Activated gamma-delta T cell treated with anti-CD3 and anti-CD28 coated beads, Interleukin-2, amount 50 U/mL, for 16 hours (primary cell): Measurements from ENCODE around the gene SF1.

Source experiments
- DNase-seq: peaks from one replicate; pipeline ENCODE4 v3.0.0-alpha.2; 2020; ENCODE audit warnings: low read depth

The SF1 gene

GRCh38 chr11:64777449-64778222 is 706 bp downstream of the SF1 start:
- peak; percentile 70 for DNase-seq

DNA sequence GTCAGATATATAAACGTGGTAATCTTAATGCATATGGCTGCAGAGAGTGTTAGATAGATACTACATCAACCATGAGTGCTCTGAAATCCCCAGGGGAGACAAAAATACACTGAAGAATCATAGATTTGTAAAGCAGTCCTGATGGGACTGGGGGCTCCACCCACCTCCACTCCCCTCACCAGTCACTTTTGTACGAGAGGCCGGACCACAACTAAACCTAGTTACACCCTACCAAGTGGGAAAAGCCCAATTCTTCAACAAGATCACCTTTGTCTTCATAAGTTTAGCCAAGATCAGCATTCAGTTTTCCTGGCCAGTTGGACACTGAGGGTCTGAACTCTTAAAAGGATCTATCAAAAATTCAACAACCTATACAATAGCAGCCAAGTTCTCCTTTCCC is 1.5 kb downstream of the SF1 start:
- no peak for DNase-seq

DNA sequence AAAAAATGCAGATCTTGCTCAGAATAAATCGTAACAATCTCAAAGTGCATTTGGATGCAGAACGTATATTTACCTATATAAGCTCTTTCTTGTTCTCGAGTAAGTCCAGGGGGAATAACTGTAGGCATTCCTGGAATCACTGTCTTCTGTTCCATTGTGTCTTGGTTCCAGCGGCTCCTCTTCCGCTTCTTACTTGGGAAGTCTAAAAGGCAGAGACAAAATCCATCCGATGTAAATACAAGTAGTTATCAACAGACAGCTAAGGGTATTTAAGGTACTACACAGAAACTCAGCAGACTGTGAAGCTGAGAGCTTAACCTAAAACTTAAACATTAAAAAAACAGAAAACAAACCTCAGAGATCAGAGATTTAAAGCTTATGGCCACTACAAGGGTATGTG is 1.9 kb downstream of the SF1 start:
- no peak for DNase-seq

DNA sequence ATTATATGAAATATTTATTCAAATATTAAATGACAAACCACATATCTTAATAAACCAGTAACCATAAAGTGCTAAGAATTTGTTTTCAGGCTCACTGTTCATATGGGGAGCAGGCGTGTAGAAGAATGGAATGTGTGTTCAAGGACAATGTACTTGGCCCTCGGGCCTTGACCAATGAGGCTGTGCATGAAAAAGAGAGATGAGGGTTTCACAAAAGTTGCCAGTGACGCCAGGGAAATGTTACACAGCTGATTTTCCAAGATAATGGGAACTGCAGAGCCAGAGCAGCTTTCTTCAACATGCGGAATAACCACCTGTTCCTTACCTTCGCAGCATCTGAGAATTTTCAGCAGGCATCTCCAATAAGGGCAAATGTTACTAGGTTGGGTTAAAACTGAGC is 4.2 kb downstream of the SF1 start:
- DNase-seq, result no peak

DNA sequence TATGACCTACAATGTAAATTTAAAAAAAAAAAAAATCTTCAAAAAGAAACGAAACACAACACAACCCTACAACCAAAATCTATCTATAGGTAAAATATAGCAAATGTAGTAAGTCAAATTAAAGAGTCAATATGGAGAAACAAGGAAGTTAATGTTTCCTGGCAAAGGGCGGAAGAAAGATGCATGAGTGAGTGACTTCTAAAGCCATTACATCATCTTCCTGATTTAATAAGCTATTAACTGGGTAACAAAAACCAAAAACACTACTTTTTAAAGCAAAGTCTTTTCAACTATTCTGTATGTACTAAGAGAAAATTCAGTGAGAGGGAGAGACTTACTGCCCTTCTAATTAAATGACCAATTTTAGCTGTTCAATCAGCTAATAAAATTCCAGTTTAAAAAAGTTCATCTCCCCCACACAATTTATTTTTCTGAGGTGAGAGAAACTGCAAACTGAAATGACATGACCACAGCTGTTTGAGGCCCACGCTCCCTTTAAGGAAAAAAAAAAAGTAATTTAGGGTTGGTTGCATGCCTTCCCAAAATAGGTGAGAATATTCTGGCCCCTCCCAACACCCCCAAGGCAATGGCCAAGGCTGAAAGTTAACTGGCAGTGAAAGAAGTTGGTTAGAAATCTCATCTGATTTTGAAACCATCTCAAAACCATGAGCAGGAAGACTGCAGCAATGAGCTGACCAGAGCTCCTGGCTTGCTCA is 5.9 kb downstream of the SF1 start:
- DNase-seq, result no peak

DNA sequence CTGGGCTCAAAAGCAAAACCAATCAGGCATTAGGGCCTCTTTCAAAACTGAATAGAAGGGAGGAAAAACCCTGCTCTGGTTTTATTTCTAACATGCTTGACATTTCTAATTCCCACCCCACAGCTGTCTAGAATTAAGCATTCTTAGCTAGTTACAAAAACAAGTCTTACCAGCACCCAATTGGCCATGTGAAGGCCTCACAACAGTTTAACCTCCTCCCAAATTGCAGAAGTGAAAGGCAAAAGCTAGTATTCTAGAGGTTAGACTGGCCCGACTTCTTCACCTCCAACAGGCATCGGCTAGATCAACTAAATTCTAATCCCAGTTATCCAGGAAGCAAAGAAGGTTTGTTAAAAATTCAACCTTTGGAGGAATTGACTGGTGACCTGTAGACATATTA is 6.5 kb downstream of the SF1 start:
- DNase-seq, result no peak

DNA sequence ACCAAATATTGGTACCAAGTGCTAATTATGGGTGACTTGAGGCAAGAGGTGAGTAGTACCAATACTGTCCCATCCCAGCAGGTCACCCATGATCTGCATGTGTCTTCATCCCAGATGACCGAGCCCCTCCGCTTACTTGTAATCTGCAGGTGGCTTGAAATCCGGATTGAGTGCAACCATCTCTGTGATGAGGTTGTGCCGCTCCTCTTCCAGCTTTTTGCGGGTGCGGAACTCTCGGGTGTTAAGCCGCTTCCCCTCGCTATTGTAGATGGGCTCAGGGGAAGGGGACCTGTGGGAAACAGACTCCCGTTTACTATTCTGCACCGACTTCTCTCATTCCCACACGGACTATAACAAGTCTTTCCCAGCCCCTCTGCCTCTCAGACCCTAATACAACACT is 8.2 kb downstream of the SF1 start:
- no peak for DNase-seq

DNA sequence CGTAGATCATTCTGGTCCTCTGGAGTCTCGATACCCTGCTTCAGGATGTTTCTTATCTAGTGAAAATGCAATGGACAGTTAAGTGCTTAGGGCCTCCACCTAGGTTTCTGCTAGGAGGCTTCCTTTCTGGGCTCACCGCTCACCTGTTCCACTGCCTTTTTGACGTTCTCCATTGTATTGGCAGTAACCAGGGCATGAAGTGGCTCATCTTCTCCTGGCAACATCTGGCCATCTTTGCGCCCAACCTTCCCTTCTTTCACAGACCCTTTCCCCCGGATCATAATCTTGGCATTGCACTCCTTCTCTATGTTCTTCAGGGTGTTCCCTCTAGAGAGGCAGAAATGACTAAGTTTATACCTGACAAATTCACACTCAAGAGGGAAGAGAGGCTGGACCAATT is 9.1 kb downstream of the SF1 start:
- no peak for DNase-seq

DNA sequence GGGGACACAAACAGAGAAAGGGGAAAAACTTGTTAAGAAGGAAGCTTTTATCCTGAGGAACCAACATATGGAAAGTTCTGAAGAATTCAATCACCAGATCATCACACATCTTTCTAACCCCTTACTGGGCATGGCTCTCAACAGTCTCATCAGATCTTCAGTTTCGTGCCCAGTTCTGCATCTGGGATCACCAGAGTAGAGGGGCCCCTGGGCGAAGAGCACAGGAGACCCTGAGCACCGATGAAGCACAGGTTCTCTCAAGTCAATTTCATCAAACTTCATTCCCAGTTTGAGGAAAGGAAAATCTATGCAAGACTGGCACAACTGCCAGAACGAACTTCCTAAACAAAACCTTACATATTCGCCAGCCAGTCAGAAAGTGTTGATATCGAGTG is 10.0 kb downstream of the SF1 start:
- DNase-seq, result no peak

DNA sequence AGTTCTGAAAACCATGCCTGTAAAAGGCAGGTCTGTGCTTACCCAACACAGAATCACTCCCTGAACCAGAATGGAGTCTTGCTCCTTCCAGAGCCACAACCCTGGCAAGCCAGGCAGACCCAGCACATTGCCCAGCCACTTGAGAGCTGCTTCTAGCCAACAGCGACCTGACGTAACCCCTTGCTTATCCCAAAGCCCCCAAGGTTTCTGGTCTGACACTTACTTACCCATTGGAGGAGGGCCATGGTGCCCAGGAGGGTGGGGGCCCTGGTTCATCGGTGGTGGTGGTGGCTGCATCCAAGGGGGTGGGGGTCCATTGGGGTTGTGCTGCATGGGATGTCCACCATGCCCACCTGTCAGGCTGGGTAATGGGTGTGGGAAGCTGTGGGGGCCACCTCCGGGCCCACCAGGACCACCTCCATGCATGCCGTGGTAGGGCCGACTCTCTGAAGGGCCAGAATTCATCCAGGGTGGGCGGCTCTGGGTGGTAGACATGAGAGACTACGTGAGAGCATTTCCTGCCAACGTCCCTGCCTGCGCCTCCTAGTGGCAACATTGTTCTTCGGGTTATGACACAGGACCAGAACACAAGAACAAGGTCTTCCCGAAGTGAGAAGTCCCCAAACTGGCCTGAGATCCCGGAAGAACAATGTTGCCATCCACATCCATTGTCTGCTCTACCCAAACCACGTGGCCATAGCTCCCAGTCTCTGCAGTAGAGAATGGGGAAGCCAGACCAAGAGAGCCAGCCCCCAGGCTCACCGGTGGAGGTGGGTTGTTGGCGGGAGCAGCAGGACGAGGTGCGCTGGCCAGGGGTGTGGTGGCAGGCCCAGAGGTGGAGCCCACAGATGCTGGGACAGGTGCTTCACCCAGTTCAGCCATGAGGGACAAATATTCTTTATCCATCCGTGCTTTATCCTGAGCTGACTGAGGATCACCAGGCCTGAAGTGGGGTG is 10.7 kb downstream of the SF1 start:
- DNase-seq, result peak; percentile 83

DNA sequence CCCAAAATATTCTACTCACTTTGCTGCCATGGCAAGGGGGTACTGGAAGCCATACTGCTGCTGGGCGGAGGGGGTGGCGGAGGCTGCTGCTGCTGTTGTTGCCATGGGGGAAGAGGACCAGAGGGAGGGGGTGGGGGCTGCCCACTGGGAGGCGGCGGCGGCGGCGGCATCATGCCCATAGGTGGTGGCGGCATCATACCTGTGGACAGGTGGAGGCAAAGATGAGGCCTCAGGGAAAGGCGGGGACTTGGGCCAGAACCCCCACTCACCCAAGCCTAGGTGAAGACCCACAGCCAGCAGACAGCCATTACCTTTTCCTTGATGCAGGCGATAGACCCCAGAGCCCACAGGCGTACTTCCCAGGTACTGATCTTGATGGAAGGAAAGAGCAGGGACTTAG is 11.5 kb downstream of the SF1 start:
- DNase-seq, result no peak

GRCh38 chr11:64765851-64766665 is 12.3 kb downstream of the SF1 start:
- no peak for DNase-seq

DNA sequence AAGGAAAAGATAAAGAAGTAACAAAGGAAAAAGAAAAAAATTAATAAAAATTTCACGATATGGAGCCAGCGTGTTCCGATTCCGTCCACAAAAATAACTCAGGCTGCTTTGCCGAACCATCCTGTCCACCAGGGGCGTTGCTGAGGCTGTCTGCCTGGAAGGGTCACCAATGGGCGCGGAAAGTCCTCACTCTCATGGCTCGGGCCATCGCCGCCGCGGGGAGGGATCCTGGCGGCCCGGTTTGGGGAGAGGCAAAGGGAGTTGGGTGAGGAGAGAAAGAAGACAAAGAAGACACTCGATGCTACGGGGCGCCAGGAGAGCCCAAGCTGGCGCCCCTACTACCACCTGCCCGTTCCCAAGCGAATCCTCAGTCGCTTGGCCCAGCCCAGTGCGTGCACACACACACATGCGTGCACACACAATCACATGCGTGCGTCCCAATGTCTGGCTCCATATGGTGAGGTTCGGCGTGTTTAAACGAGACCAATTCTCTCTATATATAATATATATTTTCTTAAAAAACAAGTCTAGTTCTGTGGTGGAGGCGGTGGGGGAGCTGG is 13.0 kb downstream of the SF1 start:
- no peak for DNase-seq

DNA sequence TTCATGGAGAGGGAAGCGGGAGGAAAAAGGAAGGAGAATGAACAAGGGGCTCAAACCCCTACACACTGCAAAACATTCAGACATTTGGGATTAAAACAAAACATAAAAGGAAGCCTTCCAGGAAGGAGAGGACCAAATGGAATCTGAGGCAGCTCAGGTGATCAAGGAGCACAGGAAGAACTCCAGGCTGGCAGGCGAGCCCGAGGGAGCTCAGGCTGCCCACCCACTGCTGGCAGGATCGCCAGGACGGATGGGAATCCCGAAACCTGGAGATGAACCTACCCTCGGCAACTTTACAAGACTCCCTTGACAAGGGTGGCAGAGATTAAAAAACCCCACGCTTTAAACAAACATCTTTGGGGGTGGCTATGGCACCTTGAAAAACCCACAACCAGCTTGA is 13.6 kb downstream of the SF1 start:
- no peak for DNase-seq

GRCh38 chr11:64764040-64764611 is 14.2 kb downstream of the SF1 start:
- DNase-seq, result peak; percentile 53

- DNase-seq, result no peak
Measured at GRCh38 chr11:64763526-64764039, 14.8 kb downstream of the SF1 start.

DNA sequence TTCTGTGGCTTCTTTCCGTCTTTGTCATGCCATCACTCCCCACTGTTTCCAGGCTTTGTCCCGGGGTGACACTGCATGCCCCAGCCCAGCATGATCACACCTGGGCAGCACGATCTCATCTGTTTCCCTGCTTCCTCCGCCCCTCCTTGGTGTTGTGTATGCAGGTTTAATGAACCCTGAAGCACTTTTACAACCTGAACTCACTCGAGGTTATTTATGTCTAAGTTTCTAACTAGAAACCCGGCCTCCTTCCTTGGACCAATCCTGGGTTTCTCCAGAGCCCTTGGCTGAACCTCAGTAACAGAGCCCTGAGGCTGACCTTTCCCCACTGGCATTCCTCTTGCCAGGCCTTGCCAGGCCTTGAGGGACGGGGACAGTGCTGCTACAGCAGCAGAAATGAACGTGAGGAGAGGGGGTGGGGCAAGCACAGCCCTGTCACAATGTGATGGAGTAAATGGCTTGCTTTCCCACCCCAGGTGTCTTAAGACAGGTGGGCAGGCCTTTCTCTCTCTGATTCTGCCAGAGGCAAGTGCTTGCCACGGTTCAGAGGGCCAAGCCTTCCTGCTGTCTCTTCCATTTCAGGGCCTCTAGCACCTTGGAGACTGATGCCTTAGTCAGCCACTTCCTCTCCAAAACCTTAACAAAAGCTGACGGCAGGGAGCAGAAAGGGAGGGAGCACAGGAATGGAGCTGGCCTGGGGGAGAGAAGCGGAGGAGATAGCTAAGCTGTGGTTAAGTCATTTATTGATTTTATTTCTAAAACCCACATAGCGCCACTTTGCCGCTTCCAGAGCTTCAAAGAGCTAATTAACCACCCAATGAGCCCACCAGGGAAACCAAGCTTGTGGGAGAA is 15.4 kb downstream of the SF1 start:
- no peak for DNase-seq

DNA sequence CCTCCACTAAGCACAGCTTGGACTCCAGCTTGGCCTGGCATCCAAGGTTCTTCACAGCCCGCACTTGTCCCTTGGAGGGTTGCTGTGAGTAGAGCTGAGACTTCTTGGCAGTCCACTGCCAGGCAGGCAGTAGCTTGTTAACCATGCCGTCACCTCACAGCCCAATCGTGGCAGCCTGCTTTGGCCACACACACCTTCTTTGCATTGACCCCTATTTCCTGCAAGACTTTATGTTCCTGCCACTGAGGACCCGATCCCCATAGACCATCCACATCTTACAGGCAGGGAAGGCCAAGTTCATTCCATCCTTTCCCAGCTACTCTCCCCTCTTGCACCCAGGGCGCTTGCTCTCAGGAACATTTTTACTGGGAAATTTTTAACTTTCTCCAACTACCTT is 16.1 kb downstream of the SF1 start:
- DNase-seq, result no peak

DNA sequence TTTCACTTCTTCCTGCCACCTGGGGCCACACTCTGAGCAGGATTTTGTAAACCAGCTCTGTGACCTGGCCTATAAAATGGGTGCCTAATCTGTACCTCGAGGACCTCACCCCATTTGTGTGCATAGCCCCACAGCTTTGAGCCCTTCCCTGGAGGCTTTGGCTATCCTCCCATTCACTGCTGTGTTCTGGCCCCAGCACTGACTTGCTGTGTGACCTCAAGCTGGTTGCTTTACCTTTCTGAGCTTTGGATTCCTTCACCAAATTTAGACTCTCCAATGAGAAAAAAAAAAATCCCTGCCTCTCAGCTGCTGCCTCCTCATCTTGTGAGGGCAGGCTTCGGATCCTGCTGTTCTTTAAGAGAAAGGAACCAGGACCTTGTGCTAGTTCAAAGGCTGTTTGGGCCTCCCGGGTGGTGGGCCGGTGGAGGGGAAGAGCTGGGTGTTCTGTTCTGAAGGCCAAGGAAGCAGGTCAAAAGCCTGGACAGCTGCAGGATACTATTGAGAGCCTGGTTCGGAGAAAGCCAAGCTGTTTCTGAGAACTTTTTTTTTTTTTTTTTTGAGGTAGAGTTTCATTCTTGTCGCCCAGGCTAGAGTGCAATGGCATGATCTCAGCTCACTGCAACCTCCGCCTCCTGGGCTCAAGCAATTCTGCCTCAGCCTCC is 17.5 kb downstream of the SF1 start:
- no peak for DNase-seq
